ENCODE results near the gene TENT5A. TPM values are rescaled to one million over a fixed set of nuclear protein-coding genes. Genes with fewer than 3 reads are reported as not detected.

TENT5A gene
- total and polyA plus RNA-seq, 4 donors = 4.0 to 13.6 (median 11.4) TPM

- TF ChIP-seq, protein P1, sequence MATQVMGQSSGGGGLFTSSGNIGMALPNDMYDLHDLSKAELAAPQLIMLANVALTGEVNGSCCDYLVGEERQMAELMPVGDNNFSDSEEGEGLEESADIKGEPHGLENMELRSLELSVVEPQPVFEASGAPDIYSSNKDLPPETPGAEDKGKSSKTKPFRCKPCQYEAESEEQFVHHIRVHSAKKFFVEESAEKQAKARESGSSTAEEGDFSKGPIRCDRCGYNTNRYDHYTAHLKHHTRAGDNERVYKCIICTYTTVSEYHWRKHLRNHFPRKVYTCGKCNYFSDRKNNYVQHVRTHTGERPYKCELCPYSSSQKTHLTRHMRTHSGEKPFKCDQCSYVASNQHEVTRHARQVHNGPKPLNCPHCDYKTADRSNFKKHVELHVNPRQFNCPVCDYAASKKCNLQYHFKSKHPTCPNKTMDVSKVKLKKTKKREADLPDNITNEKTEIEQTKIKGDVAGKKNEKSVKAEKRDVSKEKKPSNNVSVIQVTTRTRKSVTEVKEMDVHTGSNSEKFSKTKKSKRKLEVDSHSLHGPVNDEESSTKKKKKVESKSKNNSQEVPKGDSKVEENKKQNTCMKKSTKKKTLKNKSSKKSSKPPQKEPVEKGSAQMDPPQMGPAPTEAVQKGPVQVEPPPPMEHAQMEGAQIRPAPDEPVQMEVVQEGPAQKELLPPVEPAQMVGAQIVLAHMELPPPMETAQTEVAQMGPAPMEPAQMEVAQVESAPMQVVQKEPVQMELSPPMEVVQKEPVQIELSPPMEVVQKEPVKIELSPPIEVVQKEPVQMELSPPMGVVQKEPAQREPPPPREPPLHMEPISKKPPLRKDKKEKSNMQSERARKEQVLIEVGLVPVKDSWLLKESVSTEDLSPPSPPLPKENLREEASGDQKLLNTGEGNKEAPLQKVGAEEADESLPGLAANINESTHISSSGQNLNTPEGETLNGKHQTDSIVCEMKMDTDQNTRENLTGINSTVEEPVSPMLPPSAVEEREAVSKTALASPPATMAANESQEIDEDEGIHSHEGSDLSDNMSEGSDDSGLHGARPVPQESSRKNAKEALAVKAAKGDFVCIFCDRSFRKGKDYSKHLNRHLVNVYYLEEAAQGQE (IDR thresholded peaks at IDR 0.05) = no peak
- TF ChIP-seq HNF4A (conservative IDR thresholded peaks at IDR 0.05) = no peak
- TF ChIP-seq RAD21 (IDR thresholded peaks at IDR 0.05) = no peak
- no peak for TF ChIP-seq RXRA (IDR thresholded peaks at IDR 0.05)
- TF ChIP-seq, protein P2, sequence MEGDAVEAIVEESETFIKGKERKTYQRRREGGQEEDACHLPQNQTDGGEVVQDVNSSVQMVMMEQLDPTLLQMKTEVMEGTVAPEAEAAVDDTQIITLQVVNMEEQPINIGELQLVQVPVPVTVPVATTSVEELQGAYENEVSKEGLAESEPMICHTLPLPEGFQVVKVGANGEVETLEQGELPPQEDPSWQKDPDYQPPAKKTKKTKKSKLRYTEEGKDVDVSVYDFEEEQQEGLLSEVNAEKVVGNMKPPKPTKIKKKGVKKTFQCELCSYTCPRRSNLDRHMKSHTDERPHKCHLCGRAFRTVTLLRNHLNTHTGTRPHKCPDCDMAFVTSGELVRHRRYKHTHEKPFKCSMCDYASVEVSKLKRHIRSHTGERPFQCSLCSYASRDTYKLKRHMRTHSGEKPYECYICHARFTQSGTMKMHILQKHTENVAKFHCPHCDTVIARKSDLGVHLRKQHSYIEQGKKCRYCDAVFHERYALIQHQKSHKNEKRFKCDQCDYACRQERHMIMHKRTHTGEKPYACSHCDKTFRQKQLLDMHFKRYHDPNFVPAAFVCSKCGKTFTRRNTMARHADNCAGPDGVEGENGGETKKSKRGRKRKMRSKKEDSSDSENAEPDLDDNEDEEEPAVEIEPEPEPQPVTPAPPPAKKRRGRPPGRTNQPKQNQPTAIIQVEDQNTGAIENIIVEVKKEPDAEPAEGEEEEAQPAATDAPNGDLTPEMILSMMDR (IDR thresholded peaks at IDR 0.05; ENCODE audit: low read depth, low read length, missing input control) = no peak
Measured at GRCh38 chr6:81700414-81700813, 52.1 kb downstream of the TENT5A start (continued).

- no peak for DNase-seq (ENCODE audit: low spot score)
Measured at GRCh38 chr6:81697559-81697958, 54.9 kb downstream of the TENT5A start.

DNA sequence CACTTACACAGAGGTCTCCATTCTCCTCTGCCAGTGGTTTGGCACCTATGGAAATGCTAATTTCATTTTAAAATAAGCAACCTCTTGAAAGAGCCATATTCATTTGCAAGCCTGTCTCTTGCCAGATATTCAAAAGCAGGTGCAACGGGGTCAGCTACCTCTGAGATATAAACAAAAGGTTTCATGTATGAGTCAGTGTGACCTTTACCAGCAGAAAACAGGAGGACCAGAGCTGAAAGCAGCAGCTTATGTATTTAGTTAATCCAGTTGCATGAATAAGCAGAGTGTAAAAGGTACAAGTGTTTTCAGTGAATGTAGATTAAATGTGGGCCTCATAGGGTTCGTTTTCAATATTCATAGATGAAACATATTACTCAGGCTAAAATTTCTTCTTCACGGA, 56.0 kb downstream of the TENT5A start:
- peak; percentile 32 for TF ChIP-seq FOXA2 (IDR thresholded peaks at IDR 0.05)
- TF ChIP-seq HNF4A (conservative IDR thresholded peaks at IDR 0.05) = peak in 1 of 2 donors; percentile 40
- TF ChIP-seq, protein P1 (IDR thresholded peaks at IDR 0.05) = no peak
- no peak for TF ChIP-seq NR2F2 (IDR thresholded peaks at IDR 0.05)
- peak in 1 of 2 donors; percentile 17 for TF ChIP-seq RAD21 (IDR thresholded peaks at IDR 0.05)
- peak; percentile 32 to 68 for TF ChIP-seq JUND (IDR thresholded peaks at IDR 0.05)
- peak; percentile 15 for TF ChIP-seq YY1 (IDR thresholded peaks at IDR 0.05)
- peak in 1 of 2 donors; percentile 71 for TF ChIP-seq RXRA (IDR thresholded peaks at IDR 0.05)
- H3K4me1 ChIP-seq (ENCODE audit: control insufficient read depth in 4 of 4, insufficient read depth in 4 of 4, low read length in 3 of 4) = peaks cover 0 to 7% (median 2%) of the 10 kb centered on the region in 4 donors
- no peaks in the 10 kb centered on the region for H3K36me3 ChIP-seq (ENCODE audit: control insufficient read depth in 4 of 4, insufficient read depth in 3 of 4, low read depth in 1 of 4, low read length in 3 of 4)
- 69% methylated on average over 3 of the region's 3 CpGs for WGBS
- no peak overlapping the region for H3K9ac ChIP-seq (ENCODE audit: low read depth in 1 of 2, low read length in 2 of 2)
- no peak overlapping the region for H3K27ac ChIP-seq (ENCODE audit: low read depth in 1 of 2, low read length in 2 of 2)
- H3K4me3 ChIP-seq (ENCODE audit: low read depth in 1 of 3, low read length in 3 of 3) = no peak overlapping the region
- no peaks in the 10 kb centered on the region for H3K9me3 ChIP-seq (ENCODE audit: control insufficient read depth in 4 of 4, low read length in 3 of 4)
- no peaks in the 10 kb centered on the region for H3K27me3 ChIP-seq (ENCODE audit: control insufficient read depth in 4 of 4, insufficient read depth in 4 of 4, low read length in 3 of 4)
- no peak for DNase-seq (ENCODE audit: low spot score)

More at GRCh38 chr6:81697559-81697958, 54.9 kb downstream of the TENT5A start:
- H3K9ac ChIP-seq (ENCODE audit: low read depth in 1 of 2, low read length in 2 of 2) = no peak overlapping the region
- WGBS = 85% methylated on average over 6 of the region's 6 CpGs
- H3K27ac ChIP-seq (ENCODE audit: low read depth in 1 of 2, low read length in 2 of 2) = no peak overlapping the region
- H3K9me3 ChIP-seq (ENCODE audit: control insufficient read depth in 4 of 4, low read length in 3 of 4) = no peaks in the 10 kb centered on the region
- TF ChIP-seq SP1 (IDR thresholded peaks at IDR 0.05) = no peak
- no peak for TF ChIP-seq NR2F2 (IDR thresholded peaks at IDR 0.05)
- no peak for TF ChIP-seq TAF1 (conservative IDR thresholded peaks at IDR 0.05)
- TF ChIP-seq JUND (IDR thresholded peaks at IDR 0.05) = no peak
- no peak for TF ChIP-seq HNF4A (conservative IDR thresholded peaks at IDR 0.05)
- no peak for TF ChIP-seq EGR1 (IDR thresholded peaks at IDR 0.05; ENCODE audit: low read depth in 2 of 2)
- TF ChIP-seq, protein P1 (IDR thresholded peaks at IDR 0.05) = no peak
- TF ChIP-seq RXRA (IDR thresholded peaks at IDR 0.05) = no peak
- no peak for TF ChIP-seq RAD21 (IDR thresholded peaks at IDR 0.05)
- H3K36me3 ChIP-seq (ENCODE audit: control insufficient read depth in 4 of 4, insufficient read depth in 3 of 4, low read depth in 1 of 4, low read length in 3 of 4) = no peaks in the 10 kb centered on the region
- no peak overlapping the region for H3K4me3 ChIP-seq (ENCODE audit: low read depth in 1 of 3, low read length in 3 of 3)
- H3K4me1 ChIP-seq (ENCODE audit: control insufficient read depth in 4 of 4, insufficient read depth in 4 of 4, low read length in 3 of 4) = peaks cover 0 to 7% (median 2%) of the 10 kb centered on the region in 4 donors
- H3K27me3 ChIP-seq (ENCODE audit: control insufficient read depth in 4 of 4, insufficient read depth in 4 of 4, low read length in 3 of 4) = no peaks in the 10 kb centered on the region

All from liver (tissue), 9 donors.